HCEC 1CT (cell line): ENCODE results near the gene ASB15.

ENCODE experiments used
- DNase-seq: peaks from one replicate; pipeline ENCODE4 v3.0.0-alpha.2; 2017

Gene ASB15

DNA sequence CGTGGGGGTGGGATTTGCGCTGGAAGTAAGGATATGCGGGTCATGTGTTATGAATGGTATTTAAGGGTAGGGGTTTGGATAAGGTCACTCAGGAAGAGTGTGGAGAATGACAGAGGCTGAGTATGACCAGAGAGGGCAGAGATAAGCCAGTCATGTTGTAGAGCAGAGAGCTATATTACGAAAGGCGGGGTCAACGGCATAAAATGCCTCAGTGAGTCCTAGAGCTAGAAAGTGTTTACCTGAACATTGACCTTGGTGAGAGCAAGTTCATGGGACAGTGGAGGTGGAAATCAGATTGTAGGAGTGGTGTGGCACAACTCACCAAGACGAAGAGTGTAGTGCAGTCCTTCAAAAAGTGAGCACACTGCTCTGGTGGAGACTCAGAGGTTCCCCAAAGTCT is 67.9 kb downstream of the ASB15 start:
- no peak for DNase-seq

DNA sequence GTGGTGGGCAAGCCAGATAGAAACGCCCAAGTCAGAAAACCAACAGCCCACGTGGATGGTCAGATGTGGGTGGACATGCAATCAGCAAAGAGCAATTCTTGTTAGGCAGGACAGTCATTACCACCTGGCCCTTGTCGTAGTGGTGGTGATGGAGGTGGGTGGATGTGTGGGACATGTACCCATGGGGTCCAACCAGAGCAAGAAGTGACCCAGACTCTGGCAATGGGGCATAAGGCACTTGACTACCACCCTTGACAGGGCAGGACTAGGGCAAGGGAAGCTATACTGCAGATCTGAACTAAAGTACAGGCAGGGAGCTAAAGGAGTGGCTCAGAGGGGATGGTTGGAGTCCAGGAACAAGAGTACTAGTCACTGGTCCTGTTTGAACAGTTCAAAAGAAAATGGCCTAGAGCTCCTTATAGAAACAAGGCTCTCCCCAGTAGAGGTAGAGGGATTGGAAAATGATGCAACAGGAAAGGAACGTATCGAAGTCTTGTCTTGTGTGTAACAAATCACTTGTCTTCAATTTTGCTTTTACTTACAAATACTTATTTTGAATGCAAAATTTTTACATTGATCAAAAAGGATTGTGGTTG is 71.6 kb downstream of the ASB15 start:
- DNase-seq = no peak

DNA sequence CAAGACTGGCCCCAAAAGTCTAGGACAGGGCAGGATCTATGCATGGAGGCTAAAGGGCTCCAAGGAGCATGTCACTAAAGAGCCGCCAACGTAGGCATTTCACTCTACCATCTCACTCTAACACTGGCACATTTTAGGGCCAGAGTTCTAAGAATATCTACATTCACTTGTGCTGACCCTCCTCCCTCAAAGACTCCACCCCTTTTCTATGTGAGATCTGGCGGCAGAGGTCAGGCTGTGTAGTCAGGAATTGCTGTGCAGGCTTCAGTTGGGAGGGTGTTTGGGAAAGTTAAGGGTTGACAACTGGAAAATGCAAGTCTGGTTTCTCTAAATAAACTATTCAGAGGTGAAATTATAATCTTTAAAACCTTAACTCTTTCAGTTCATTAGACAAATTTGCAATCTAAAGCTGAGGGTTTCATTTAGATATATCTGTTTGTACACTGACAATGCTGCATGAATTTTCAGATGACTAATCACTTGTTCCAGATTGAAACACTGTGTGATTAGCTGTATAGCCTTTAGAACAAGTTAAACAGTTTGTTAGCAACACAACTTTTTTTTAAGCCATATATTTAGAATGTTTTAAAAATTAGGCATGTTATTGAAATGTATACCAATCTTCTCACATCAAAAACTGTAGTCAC is 72.3 kb downstream of the ASB15 start:
- DNase-seq = no peak

DNA sequence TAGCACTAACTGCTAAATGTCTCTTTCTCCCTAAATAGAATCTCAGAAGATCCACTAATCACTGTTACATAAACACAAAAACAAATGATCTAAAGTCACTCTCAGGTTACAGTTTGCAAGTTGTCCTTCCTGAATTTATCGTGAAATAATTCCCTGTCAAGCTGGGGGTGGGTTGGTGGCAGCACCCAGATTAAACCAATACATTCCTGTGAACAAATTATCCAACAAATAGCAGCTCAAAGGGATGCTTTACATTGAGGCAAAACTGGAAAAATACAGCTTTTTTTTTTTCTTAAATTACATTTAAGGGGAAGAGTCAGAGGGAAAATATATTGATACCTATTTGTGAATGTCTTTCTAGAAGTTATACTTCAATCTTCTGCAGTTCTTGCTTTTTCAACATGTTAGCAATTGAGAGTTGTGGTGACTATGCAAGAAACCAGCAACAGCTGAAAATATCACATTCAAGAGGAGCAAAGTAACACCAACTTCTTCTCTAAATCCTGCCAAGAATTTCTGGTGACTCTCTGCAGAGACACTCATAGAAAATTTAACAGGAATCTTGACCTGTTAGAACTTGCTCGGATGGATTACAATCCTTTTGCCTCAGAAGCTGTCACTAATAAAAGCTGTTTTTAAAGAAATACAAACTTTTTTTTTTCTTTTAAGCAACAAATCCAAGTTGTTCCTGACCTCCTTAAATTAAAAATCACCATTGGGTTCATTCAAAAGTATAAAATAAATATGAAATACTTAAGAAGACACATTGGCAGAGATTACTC is 73.0 kb downstream of the ASB15 start:
- peak; percentile 5 for DNase-seq

DNA sequence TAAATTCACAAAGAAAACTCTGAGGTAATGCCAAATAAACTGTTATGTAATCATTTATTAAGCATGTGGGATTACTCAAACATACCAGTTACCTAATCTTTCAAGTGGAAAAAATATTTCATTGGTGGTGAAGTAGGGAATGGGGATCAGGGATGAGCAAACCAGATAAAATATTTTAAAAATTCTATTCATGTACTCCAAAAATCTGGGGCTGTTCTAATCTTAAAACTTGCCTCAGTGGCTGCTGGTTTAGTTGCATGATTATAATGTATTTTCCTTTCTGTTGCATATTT is 73.5 kb downstream of the ASB15 start:
- peak; percentile 49 for DNase-seq

DNA sequence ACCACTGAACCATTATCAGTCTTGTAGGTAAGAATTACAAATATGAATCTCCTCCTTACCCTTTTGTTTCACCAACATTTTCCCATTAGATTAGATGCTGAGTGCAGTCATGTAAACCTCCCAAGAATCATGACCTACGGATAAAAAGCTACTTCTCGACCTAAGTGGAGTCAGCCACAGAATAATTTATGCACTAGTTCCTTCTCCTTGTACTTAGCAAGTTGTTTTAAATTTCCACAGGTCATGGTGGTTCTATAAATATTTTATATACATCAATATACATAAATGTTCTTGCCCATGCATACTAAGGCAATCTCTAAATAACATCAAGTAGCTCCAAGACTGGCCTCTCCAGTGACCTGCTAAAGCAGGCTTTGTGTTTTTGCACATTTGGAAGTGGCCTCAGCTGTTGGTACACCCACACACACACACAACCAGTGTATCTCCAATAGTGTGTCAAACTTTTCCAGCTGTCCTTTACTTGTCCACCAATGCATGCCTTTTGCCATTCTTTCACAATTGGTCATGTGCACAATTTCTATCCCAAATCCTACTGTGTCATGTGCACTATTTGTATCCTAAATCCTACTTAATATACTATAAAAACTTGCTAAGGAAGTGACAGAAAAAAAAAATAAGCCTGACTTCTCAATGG is 75.6 kb downstream of the ASB15 start:
- DNase-seq = no peak

DNA sequence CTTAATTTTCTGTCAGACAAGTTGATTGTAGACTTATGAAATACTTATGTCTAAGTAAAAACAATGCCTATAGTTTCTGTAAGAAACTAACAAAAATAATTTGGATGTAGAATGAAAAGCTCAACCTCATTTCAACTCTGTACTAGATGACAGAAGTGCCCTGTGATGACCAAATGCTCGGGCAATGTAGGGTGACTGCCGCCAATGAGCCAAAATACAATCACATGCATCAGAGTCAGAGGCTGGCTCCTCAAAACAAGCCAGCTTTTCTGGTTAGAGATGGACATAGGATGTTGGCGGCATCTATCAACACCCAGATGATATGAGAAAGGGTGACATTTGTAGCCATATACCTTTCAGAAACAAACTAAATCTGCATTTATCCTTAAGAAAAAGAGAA is 78.0 kb downstream of the ASB15 start:
- DNase-seq = no peak

DNA sequence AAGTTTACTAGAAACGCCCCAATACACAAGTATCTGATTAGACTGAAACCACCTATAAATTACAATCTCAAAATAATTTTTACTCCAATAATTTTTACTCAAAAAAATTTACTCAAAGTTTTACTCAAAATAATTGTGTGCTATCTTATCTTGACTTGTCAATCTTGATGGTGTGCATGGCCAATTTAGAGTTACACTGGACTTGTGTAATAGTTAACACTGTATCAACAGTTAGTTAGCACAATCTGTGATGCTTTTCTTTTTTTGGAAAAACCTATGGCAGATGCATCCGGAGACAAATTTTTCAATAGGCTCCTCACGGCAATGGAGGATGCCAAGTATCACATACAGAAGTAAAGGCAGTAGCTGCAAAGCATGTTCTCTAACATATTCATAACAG is 79.0 kb downstream of the ASB15 start:
- DNase-seq = no peak

DNA sequence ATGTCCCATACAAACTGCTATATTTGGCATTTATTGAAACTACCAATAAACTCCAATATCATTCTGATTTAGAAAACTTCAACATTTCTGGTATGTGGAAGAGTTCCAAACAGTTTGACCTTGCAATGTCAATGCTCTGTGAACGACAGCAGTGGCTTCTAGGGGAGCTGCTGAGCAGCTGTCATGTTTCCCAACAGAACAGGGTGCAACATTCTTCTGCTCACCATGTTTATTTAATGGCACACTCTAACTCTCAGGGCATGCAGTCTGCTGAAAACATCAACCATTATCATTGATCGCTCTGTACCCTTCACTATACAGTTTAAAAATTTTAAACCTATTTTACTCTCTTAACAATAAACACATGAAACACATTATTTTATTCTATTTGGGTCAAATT is 79.9 kb downstream of the ASB15 start:
- DNase-seq = no peak

DNA sequence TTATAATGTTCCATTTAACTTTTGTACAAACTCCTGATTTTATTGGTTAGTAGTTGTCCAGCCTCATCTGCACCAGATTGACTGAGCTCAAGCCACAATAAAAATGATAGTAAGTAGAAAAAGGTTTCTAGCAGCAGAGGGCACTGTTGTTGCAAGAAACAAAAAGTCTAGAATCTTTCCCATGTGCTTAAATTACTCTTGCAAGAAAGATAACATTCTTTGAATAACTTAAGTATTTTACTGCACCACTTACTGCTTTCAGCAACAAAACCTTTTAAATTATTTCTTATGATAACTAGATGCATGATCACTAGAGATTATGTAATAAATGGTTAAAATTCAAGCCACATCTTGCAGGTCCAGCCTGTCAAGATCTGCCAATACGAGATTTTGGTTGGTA is 81.1 kb downstream of the ASB15 start:
- peak; percentile 69 for DNase-seq

DNA sequence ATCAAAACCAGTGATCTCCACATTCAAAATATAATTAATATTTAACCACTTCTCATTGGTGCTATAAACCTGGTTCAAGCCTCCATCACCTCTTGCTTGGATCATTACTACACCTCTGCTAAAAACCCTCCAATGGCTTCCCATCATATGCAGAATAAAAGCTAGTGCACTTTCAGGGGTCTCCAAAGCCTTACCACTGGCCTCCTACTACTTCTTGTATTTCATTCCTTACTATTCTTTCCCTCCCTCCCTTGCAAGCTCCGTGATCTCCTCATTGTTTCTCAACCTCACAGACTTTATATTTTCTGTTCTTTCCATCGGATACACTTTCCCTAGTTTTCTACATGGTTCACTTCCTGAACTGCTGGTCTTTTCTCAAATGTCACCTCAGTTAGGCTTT is 85.5 kb downstream of the ASB15 start:
- no peak for DNase-seq

DNA sequence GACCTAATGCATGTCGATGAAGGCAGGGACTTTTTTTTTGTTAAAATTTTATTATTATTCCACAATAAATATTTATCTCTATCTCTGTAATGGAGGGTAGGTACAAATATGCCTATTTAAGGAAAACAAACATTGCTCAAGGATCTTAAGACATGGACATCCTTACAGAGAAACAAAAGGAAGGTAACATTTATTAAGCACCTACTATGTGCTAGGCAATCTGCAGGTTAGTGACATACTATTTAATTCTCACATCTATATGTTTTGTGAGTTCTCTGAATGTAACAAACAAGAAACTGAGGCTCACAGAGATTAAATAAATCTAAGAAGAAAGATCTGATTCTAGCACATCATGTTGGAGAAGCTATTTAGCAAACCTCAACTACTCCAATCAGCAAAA is 86.1 kb downstream of the ASB15 start:
- DNase-seq = no peak
